GM18520 (cell line): ENCODE data around the gene RUVBL1.

ENCODE experiments used
- ATAC-seq: cut with Tn5 transposase; IDR thresholded peaks from one replicate; pipeline ENCODE4 v1.9.1; 2021; ENCODE audit not compliant: unreplicated experiment

The RUVBL1 gene

GRCh38 chr3:128133273-128133883 lies 9.8 kb upstream of the RUVBL1 start:
- ATAC-seq: no peak

GRCh38 chr3:128131897-128132646 lies 8.5 kb upstream of the RUVBL1 start:
- ATAC-seq: no peak

GRCh38 chr3:128128251-128128650 lies 4.6 kb upstream of the RUVBL1 start:
- no peak for ATAC-seq

GRCh38 chr3:128127236-128127635 lies 3.6 kb upstream of the RUVBL1 start:
- no peak for ATAC-seq

GRCh38 chr3:128123156-128123537 lies 465 bp downstream of the RUVBL1 start:
- ATAC-seq: no peak

DNA sequence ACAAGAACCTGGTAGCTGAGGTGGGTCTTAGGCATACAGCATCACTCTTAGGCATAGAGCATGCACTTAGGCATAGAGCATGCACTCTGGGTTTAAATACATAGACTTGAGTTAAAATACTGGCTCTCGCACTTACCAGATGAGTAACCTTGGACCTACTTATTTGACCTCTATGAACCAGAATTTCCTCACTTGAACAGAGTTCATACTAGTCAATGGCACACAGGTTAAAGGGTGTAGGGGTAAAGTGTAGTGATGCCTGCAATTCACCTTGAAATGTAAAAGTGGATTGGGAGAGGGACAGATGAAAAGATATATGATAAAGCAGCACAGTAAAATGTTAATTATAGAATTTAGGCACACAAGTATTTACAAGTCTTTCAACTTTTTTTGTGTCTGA lies 1.6 kb downstream of the RUVBL1 start:
- no peak for ATAC-seq

- no peak for ATAC-seq
Measured at GRCh38 chr3:128113817-128114794, 9.5 kb downstream of the RUVBL1 start.

- ATAC-seq: peak; percentile 44
Measured at GRCh38 chr3:128112357-128112968, 11.1 kb downstream of the RUVBL1 start.

GRCh38 chr3:128111147-128111546 lies 12.5 kb downstream of the RUVBL1 start:
- no peak for ATAC-seq

- no peak for ATAC-seq
Measured at GRCh38 chr3:128107834-128108233, 15.8 kb downstream of the RUVBL1 start.

GRCh38 chr3:128103136-128103676 lies 20.4 kb downstream of the RUVBL1 start:
- ATAC-seq: no peak

GRCh38 chr3:128100638-128101037 lies 23.0 kb downstream of the RUVBL1 start:
- ATAC-seq: no peak

- no peak for ATAC-seq
Measured at GRCh38 chr3:128100161-128100560, 23.5 kb downstream of the RUVBL1 start.

GRCh38 chr3:128098234-128098633 lies 25.4 kb downstream of the RUVBL1 start:
- ATAC-seq: no peak

- peak; percentile 84 for ATAC-seq
Measured at GRCh38 chr3:128095222-128095703, 28.3 kb downstream of the RUVBL1 start.

- no peak for ATAC-seq
Measured at GRCh38 chr3:128094295-128095151, 29.1 kb downstream of the RUVBL1 start.

DNA sequence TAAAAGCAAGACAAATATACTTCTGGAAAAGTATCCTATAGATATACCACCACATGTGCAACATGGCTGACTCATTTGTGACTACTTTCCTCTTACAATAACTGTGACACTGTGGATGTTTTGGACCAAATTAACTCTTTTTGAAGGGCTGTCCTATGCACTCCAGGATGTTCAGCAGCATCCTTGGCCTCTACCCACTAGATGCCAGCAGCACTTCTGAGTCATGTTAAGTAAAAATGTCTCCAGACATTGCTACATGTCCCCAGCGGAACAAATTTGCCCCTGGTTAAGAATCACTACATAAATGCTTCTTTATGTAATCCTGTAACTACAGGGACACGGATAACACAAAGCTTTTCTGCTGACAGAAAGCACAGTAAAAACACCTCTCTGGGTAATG lies 32.0 kb downstream of the RUVBL1 start:
- ATAC-seq: no peak

DNA sequence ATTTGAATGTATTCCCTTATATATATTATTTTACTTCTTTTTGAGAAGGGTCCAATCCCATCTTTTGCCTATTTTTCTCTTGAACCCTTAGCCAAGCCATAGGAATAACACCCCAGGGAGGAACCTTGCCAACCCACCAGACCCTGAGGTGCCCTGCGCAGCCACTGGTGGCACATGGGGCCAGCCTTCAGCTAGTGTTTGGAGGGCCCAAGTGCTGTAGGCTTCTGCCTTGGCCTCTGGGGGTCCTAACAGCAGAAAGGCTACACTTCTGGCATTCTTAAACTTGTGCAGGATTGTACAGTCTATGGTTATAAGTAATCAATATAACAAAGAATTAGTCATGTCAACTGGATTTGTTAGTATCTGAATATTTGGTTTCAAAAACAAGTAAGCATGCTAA lies 34.5 kb downstream of the RUVBL1 start:
- no peak for ATAC-seq

DNA sequence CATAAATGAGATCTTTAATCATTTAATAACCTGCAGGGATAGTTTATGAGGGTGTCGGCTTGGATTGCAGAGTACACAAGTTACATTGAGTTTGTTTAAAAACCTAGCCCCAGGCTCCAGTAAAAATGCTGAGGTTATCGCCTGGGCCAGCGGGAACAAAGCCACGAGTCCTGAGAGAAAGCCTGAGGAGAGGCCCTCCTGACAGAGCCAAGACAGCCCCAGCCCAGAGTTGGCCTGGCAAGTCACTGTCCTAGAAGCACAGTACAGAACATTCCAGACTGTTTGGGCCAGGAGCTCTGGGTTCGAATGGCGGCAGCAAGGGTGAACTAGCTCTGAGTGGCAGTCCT lies 39.0 kb downstream of the RUVBL1 start:
- ATAC-seq: no peak
